ENCODE results near the gene VTI1B.
"Not testable (repeated sequence)": the region's sequence is repeated elsewhere in the genome, so short reads cannot be mapped to it uniquely, and the experiment has no call there.

Gene VTI1B

GRCh38 chr14:67674480-67675218 is at the start of gene VTI1B:
TSS of gene VTI1B (minus strand) at chr14:67674632. CDS start at chr14:67674489, 143 bp downstream.
- DNase-seq = peak; percentile 77

- no peak for DNase-seq
These were observed 47.9 kb upstream of the VTI1B start for GRCh38 chr14:67722293-67722692.

GRCh38 chr14:67721875-67722274 is 47.4 kb upstream of the VTI1B start:
- DNase-seq = no peak

GRCh38 chr14:67719866-67720265 is 45.4 kb upstream of the VTI1B start:
- DNase-seq = no peak

- DNase-seq = not testable (repeated sequence)
These were observed 45.0 kb upstream of the VTI1B start for GRCh38 chr14:67719385-67719784.

- DNase-seq = no peak
These were observed 43.8 kb upstream of the VTI1B start for GRCh38 chr14:67718265-67718664.

- no peak for DNase-seq
These were observed 42.6 kb upstream of the VTI1B start for GRCh38 chr14:67717048-67717447.

GRCh38 chr14:67710209-67710608 is 35.8 kb upstream of the VTI1B start:
- no peak for DNase-seq

- not testable (repeated sequence) for DNase-seq
These were observed 35.4 kb upstream of the VTI1B start for GRCh38 chr14:67709796-67710195.

- not testable (repeated sequence) for DNase-seq
These were observed 34.9 kb upstream of the VTI1B start for GRCh38 chr14:67709346-67709745.

- DNase-seq = no peak
These were observed 30.8 kb upstream of the VTI1B start for GRCh38 chr14:67705211-67705610.

GRCh38 chr14:67704484-67705089 is 30.2 kb upstream of the VTI1B start:
- DNase-seq = peak; percentile 50

- DNase-seq = no peak
These were observed 29.6 kb upstream of the VTI1B start for GRCh38 chr14:67703997-67704396.

- not testable (repeated sequence) for DNase-seq
These were observed 27.1 kb upstream of the VTI1B start, which contains the start of gene RDH12 for GRCh38 chr14:67701492-67701891. TSS of gene RDH12 (plus strand) at chr14:67701886. CDS start at chr14:67722643, 20,757 bp downstream.

- DNase-seq = no peak
These were observed 23.7 kb upstream of the VTI1B start for GRCh38 chr14:67698179-67698578.

GRCh38 chr14:67697006-67697405 is 22.6 kb upstream of the VTI1B start:
- no peak for DNase-seq

- peak; percentile 93 for DNase-seq
These were observed 21.0 kb upstream of the VTI1B start, which contains the start of gene RDH11 for GRCh38 chr14:67695394-67695949. TSS of gene RDH11 (minus strand) at chr14:67695764. CDS start at chr14:67695703, 61 bp downstream.

- peak; percentile 92 for DNase-seq
These were observed 20.5 kb upstream of the VTI1B start for GRCh38 chr14:67694791-67695393.

- no peak for DNase-seq
These were observed 15.6 kb upstream of the VTI1B start for GRCh38 chr14:67690011-67690410.

- DNase-seq = no peak
These were observed 9.4 kb upstream of the VTI1B start for GRCh38 chr14:67683842-67684241.

GRCh38 chr14:67680941-67681340 is 6.5 kb upstream of the VTI1B start:
- no peak for DNase-seq

- peak; percentile 90 for DNase-seq
These were observed 5.7 kb upstream of the VTI1B start for GRCh38 chr14:67680121-67680602.

- no peak for DNase-seq
These were observed 4.6 kb upstream of the VTI1B start for GRCh38 chr14:67679006-67679405.

Data from activated CD4-positive, alpha-beta T cell treated with anti-CD3 and anti-CD28 coated beads, Interleukin-2, amount 50 U/mL, for 16 hours (primary cell).